HepG2 (cell line): ENCODE data around the gene CENPB. TPM values are rescaled to one million over a fixed set of nuclear protein-coding genes. Genes with fewer than 3 reads are reported as not detected.

ENCODE experiments used
- ATF1 ChIP-seq: IDR thresholded peaks from 2 replicates; pipeline ENCODE4 v1.6.1; 2016; ENCODE audit warnings: mild to moderate bottlenecking, control low read depth
- ETV5 ChIP-seq: IDR thresholded peaks from 2 replicates; pipeline ENCODE4 v1.6.1; 2018; ENCODE audit warnings: missing biosample characterization, missing genetic modification reagents, inconsistent platforms, borderline replicate concordance
- GLMP ChIP-seq: sonication (generic); formaldehyde crosslinking; IDR thresholded peaks from 2 replicates; pipeline ENCODE4 v1.9.0; 2021; ENCODE audit warnings: missing genetic modification reagents, mild to moderate bottlenecking, borderline replicate concordance
- HMGA1 ChIP-seq: sonication (generic); formaldehyde crosslinking; conservative IDR thresholded peaks from 2 replicates; pipeline ENCODE4 v1.4.0; 2020; ENCODE audit warnings: missing genetic modification reagents
- HOXD1 ChIP-seq: sonication (generic); formaldehyde crosslinking; IDR thresholded peaks from 2 replicates; pipeline ENCODE4 v1.5.0; 2020; ENCODE audit warnings: missing genetic modification reagents
- ISL2 ChIP-seq: sonication (generic); formaldehyde crosslinking; IDR thresholded peaks from 2 replicates; pipeline ENCODE4 v1.5.0; 2020; ENCODE audit warnings: missing genetic modification reagents
- MED8 ChIP-seq: sonication (generic); formaldehyde crosslinking; IDR thresholded peaks from 2 replicates; pipeline ENCODE4 v1.8.1; 2023; ENCODE audit warnings: mild to moderate bottlenecking, missing genetic modification reagents; ENCODE audit not compliant: insufficient replicate concordance
- NONO ChIP-seq, 2 experiments: fragments of 450-650 bp in 1 of 2; sonication (generic) in 1 of 2; formaldehyde crosslinking in 1 of 2; IDR thresholded peaks in 1 of 2; conservative IDR thresholded peaks in 1 of 2; 2 replicates each; pipeline versions ENCODE4 v1.6.1 to v1.8.0; 2017 to 2022; ENCODE audit warnings: mild to moderate bottlenecking in 1 of 2, missing genetic modification reagents in 1 of 2, moderate library complexity in 1 of 2
- NPAS2 ChIP-seq: sonication (generic); formaldehyde crosslinking; IDR thresholded peaks from 2 replicates; pipeline ENCODE4 v1.8.0; 2022; ENCODE audit warnings: mild to moderate bottlenecking, missing genetic modification reagents, borderline replicate concordance
- PLSCR1 ChIP-seq: sonication (generic); formaldehyde crosslinking; IDR thresholded peaks from 2 replicates; pipeline ENCODE4 v1.5.0; 2020; ENCODE audit warnings: missing genetic modification reagents, mild to moderate bottlenecking, borderline replicate concordance
- POLR2A ChIP-seq, 2 experiments: IDR thresholded peaks; 2 replicates each; pipeline ENCODE4 v1.6.1; 2011; ENCODE audit warnings: low read depth in 2 of 2, low read length in 2 of 2, mild to moderate bottlenecking in 1 of 2, moderate library complexity in 1 of 2; ENCODE audit not compliant: insufficient read depth in 1 of 2
- RARG ChIP-seq: sonication (generic); formaldehyde crosslinking; IDR thresholded peaks from 2 replicates; pipeline ENCODE4 v1.4.0; 2020; ENCODE audit warnings: low read depth, mild to moderate bottlenecking, missing genetic modification reagents
- SMC3 ChIP-seq: IDR thresholded peaks from 2 replicates; pipeline ENCODE4 v1.6.1; 2011; ENCODE audit warnings: low read length, improper control_type of control experiment
- ZBTB14 ChIP-seq: sonication (generic); formaldehyde crosslinking; IDR thresholded peaks from 2 replicates; pipeline ENCODE4 v1.4.0; 2020; ENCODE audit warnings: missing genetic modification reagents
- ZBTB43 ChIP-seq: sonication (generic); formaldehyde crosslinking; conservative IDR thresholded peaks from 2 replicates; pipeline ENCODE4 v1.4.0; 2020; ENCODE audit warnings: missing genetic modification reagents
- ZBTB8A ChIP-seq: sonication (generic); formaldehyde crosslinking; IDR thresholded peaks from 2 replicates; pipeline ENCODE4 v1.4.0; 2020; ENCODE audit warnings: mild to moderate bottlenecking, low read depth, missing genetic modification reagents, borderline replicate concordance
- ZNF281 ChIP-seq: sonication (generic); formaldehyde crosslinking; IDR thresholded peaks from 2 replicates; pipeline ENCODE4 v1.4.0; 2020; ENCODE audit warnings: missing genetic modification reagents, borderline replicate concordance
- ZNF34 ChIP-seq: sonication (generic); formaldehyde crosslinking; IDR thresholded peaks from 2 replicates; pipeline ENCODE4 v1.4.0; 2020; ENCODE audit warnings: mild to moderate bottlenecking, missing genetic modification reagents, borderline replicate concordance
- ZNF563 ChIP-seq: sonication (generic); formaldehyde crosslinking; IDR thresholded peaks from 2 replicates; pipeline ENCODE4 v1.8.0; 2022; ENCODE audit warnings: mild to moderate bottlenecking, moderate library complexity, missing genetic modification reagents
- ZNF749 ChIP-seq: sonication (generic); formaldehyde crosslinking; IDR thresholded peaks from 2 replicates; pipeline ENCODE4 v1.8.0; 2022; ENCODE audit warnings: mild to moderate bottlenecking, missing genetic modification reagents, moderate library complexity, borderline replicate concordance
- polyA plus RNA-seq, 8 experiments: library from polyadenylated mRNA; depleted of rRNA in 3 of 8; stranded (reverse) in 7 of 8; unstranded in 1 of 8; fragments of >200 nt; fragmentation: Illumina TruSeq in 4 of 8; extraction: Trizol in 4 of 8; gene quantifications; 2 replicates each; pipeline versions ENCODE4 v1.2.1 to v1.2.3, GENCODE V29; 2011 to 2016; ENCODE audit warnings: low read depth in 4 of 8, missing spikeins in 1 of 8, mixed read lengths in 1 of 8; ENCODE audit not compliant: insufficient read depth in 1 of 8
- total RNA-seq, 5 experiments: library from RNA; depleted of rRNA; stranded (reverse); fragments of >200 nt; fragmentation: Illumina TruSeq; extraction: Trizol; gene quantifications; 2 replicates each; pipeline ENCODE4 v1.2.3, GENCODE V29; 2016; ENCODE audit warnings: low read depth in 1 of 5

The CENPB gene
- total and polyA plus RNA-seq, 2 of the 13 experiments (the other 11 are each of a cell fraction or from before 2014, with no cell fraction given): 10.4 to 54.5 TPM

- TF ChIP-seq PLSCR1 (CRISPR knock-in tag): no peak
- 0 out of 2 replicates have a peak, but pooled peaks have one; percentile 35 for TF ChIP-seq HOXD1 (CRISPR knock-in tag)
- 0 out of 2 replicates have a peak, but pooled peaks have one; percentile 24 for TF ChIP-seq ISL2 (CRISPR knock-in tag)
- TF ChIP-seq ZBTB8A (CRISPR knock-in tag): no peak
- TF ChIP-seq ZNF749: no peak
- TF ChIP-seq ZNF281 (CRISPR knock-in tag): no peak
- TF ChIP-seq NPAS2 (CRISPR knock-in tag): no peak
- no peak for TF ChIP-seq ETV5 (CRISPR knock-in tag)
- TF ChIP-seq ZNF34: 0 out of 2 replicates have a peak, but pooled peaks have one; percentile 62
- TF ChIP-seq ZBTB43 (CRISPR knock-in tag): no peak
- no peak for TF ChIP-seq MED8
- TF ChIP-seq RARG: no peak
- TF ChIP-seq HMGA1 (CRISPR knock-in tag): no peak
- no peak for TF ChIP-seq SMC3
- TF ChIP-seq ZNF563: 0 out of 2 replicates have a peak, but pooled peaks have one; percentile 9
- TF ChIP-seq POLR2A (IDR thresholded peaks at IDR 0.05; ENCODE audit: insufficient read depth in 1 of 2, low read depth in 2 of 2, low read length in 2 of 2): no peak
- TF ChIP-seq GLMP: no peak
- TF ChIP-seq ATF1: no peak
- no peak for TF ChIP-seq NONO (IDR thresholded peaks at IDR 0.05)
- TF ChIP-seq NONO (CRISPR knock-in tag; conservative IDR thresholded peaks at IDR 0.05): no peak
- 0 out of 2 replicates have a peak, but pooled peaks have one; percentile 32 for TF ChIP-seq ZBTB14 (CRISPR knock-in tag)
Observed at GRCh38 chr20:3777716-3778629, 8.6 kb downstream of the CENPB start (continued).
